Measurements from ENCODE around the gene GRB2. TPM values are rescaled to one million over a fixed set of nuclear protein-coding genes. Genes with fewer than 3 reads are reported as not detected.
"Not testable (repeated sequence)": the region's sequence is repeated elsewhere in the genome, so short reads cannot be mapped to it uniquely, and the experiment has no call there.

GRB2 gene
- total RNA-seq, 2 experiments from 2014 or later, result 244 to 308 TPM

DNA sequence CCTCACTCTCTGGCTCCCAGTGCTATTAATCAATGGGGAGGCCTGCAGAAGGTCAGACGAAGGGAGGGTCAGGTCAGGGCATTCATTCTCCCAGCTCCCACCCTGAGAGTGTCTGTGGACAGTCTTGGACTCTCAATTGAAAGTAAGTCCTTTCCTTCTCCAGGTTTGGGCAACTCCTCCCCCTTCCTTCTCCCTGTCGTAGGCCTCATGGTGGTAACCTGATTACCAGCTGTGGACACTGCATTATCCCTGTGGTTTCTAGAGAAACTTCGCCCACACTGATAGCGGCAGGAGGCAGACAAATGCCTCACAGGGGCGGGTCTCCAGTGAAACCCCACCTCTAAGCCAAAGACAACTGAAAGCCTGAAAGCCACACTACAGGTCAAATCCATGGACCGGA lies 58.6 kb downstream of the GRB2 start:
- BruUV-seq (replicated peaks), result TSS peak; percentile 62
- peak; percentile 56 for DNase-seq (ENCODE audit: low spot score)
- Histone ChIP-seq H3K9me2 (ENCODE audit: insufficient read depth, low read length) (no peaks in the 10 kb centered on the region), H3K36me3 (ENCODE audit: insufficient read depth, low read length) (peaks cover 27% of the 10 kb centered on the region; the same call in 1 of the 2 replicates), H3K4me2 (ENCODE audit: low read length) (peak overlapping the region; percentile 84), H4K20me1 (ENCODE audit: insufficient read depth, low read length) (peaks cover 11% of the 10 kb centered on the region), H2AFZ (ENCODE audit: low read length) (no peak overlapping the region), H3K4me3 (ENCODE audit: low read depth, low read length, poor library complexity, severe bottlenecking) (peak overlapping the region; percentile 75), H3K79me2 (ENCODE audit: insufficient read depth, low read depth, low read length) (peaks cover 94% of the 10 kb centered on the region), H3K9me3 (ENCODE audit: low read length) (no peaks in the 10 kb centered on the region), H3K4me1 (ENCODE audit: insufficient read depth, low read length, poor library complexity, severe bottlenecking) (peaks cover 85% of the 10 kb centered on the region), H3K27ac (ENCODE audit: low read depth, low read length, poor library complexity, severe bottlenecking) (peak overlapping the region; percentile 94)
- ChIA-PET CTCF (ENCODE audit: unreplicated experiment) (interaction anchor here (2.4 kb wide), 1 partner anchor 9 kb away, joined by 10 read pairs; no protein-coding TSS in a partner anchor), POLR2A (interaction anchor here (1.7 to 16.4 kb wide), 8 partner anchors 10 to 50 kb away, joined by 3 to 393 read pairs (median 50); no protein-coding TSS in a partner anchor)
- intact Hi-C loops (cut with micrococcal nuclease; ENCODE audit: unreplicated experiment), result loop anchor here (1.0 to 2.0 kb wide), 2 partner anchors 18 to 58 kb away; partner anchors contain the start of gene SLC25A19
- no peak for TF ChIP-seq EZH2phosphoT487 (IDR thresholded peaks at IDR 0.05; ENCODE audit: borderline replicate concordance, low read depth, low read length)
- TF ChIP-seq, protein P1, sequence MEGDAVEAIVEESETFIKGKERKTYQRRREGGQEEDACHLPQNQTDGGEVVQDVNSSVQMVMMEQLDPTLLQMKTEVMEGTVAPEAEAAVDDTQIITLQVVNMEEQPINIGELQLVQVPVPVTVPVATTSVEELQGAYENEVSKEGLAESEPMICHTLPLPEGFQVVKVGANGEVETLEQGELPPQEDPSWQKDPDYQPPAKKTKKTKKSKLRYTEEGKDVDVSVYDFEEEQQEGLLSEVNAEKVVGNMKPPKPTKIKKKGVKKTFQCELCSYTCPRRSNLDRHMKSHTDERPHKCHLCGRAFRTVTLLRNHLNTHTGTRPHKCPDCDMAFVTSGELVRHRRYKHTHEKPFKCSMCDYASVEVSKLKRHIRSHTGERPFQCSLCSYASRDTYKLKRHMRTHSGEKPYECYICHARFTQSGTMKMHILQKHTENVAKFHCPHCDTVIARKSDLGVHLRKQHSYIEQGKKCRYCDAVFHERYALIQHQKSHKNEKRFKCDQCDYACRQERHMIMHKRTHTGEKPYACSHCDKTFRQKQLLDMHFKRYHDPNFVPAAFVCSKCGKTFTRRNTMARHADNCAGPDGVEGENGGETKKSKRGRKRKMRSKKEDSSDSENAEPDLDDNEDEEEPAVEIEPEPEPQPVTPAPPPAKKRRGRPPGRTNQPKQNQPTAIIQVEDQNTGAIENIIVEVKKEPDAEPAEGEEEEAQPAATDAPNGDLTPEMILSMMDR (conservative IDR thresholded peaks at IDR 0.05; ENCODE audit: low read length), result no peak; the same call in 1 of the 2 replicates

DNA sequence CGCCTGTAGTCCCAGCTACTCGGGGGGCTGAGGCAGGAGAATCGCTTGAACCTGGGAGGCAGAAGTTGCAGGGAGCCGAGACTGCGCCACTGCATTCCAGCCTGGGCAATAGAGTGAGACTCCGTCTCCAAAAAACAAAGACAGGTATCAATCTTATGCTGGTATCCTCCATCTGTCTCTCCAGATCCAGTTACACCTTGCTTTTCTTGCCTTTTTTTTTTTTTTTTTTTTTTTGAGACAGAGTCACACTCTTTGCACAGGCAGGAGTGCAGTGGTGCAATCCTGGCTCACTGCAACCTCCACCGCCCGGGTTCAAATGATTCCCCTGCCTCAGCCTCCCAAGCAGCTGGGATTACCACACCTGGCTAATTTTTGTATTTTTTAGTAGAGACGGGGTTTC lies 59.1 kb downstream of the GRB2 start:
- H3K4me3 ChIP-seq (ENCODE audit: low read depth, low read length, poor library complexity, severe bottlenecking), result peak overlapping the region; percentile 75

DNA sequence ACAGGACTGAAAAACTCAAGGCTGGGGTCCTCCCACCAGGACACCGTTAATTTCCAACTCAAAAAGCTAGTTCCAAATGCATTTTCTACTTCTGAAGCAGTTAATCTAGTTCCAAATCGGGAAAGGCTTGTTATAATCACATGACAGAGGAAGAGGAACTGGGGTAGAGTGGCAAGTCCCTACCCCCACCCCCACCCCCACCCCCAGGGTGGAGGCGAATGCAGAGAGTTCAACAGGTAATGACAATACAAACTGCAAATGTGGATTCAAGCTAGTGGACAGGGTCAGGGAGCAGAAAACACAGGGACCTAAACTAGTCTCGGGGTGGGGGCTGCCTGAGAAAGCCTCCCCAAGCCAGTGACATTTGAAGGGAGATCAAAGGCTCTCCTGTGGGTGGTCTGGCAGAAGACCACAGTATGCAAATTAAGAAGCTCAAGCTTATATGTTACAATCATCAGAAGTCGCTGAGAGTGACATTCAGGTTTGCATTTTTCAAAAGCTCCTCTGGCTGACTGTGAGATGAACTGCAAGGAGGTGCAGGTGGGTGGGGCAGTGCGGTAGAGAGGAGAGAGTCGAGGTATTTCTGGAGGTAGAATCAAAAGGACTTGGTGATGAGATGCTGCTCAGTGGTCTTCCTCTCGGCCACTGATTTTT lies 59.8 kb downstream of the GRB2 start:
- ChIA-PET POLR2A (interaction anchor here (0.6 to 16.4 kb wide), 26 partner anchors 9 to 927 kb away, joined by 3 to 393 read pairs (median 8); partner anchors contain the start of genes GRB2, SLC25A19 and TSEN54), CTCF (ENCODE audit: unreplicated experiment) (interaction anchor here (0.8 to 1.7 kb wide), 10 partner anchors 9 to 60 kb away, joined by 3 to 20 read pairs (median 4); partner anchors contain the start of genes GRB2 and SLC25A19)
- Histone ChIP-seq H4K20me1 (ENCODE audit: insufficient read depth, low read length) (peaks cover 11% of the 10 kb centered on the region), H3K79me2 (ENCODE audit: insufficient read depth, low read depth, low read length) (peaks cover 94% of the 10 kb centered on the region), H3K4me2 (ENCODE audit: low read length) (peak overlapping the region; percentile 84), H3K9me2 (ENCODE audit: insufficient read depth, low read length) (no peaks in the 10 kb centered on the region), H3K9me3 (ENCODE audit: low read length) (no peaks in the 10 kb centered on the region), H3K4me3 (ENCODE audit: low read depth, low read length, poor library complexity, severe bottlenecking) (peak overlapping the region; percentile 75), H2AFZ (ENCODE audit: low read length) (no peak overlapping the region), H3K27ac (ENCODE audit: low read depth, low read length, poor library complexity, severe bottlenecking) (peak overlapping the region; percentile 94), H3K4me1 (ENCODE audit: insufficient read depth, low read length, poor library complexity, severe bottlenecking) (peaks cover 85% of the 10 kb centered on the region), H3K36me3 (ENCODE audit: insufficient read depth, low read length) (peaks cover 24% of the 10 kb centered on the region; the same call in 1 of the 2 replicates)
- peak; percentile 98 for DNase-seq (ENCODE audit: low spot score)
- BruUV-seq (replicated peaks), result no TSS peak
- intact Hi-C loops (cut with micrococcal nuclease; ENCODE audit: unreplicated experiment), result loop anchor here (1.0 to 2.0 kb wide), 4 partner anchors 22 to 59 kb away; partner anchors contain the start of gene SLC25A19
- TF ChIP-seq, protein P1 (conservative IDR thresholded peaks at IDR 0.05; ENCODE audit: low read length), result peak; percentile 27; the same call in 1 of the 2 replicates
- no peak for TF ChIP-seq EZH2phosphoT487 (IDR thresholded peaks at IDR 0.05; ENCODE audit: borderline replicate concordance, low read depth, low read length)

More for the DNA sequence above, 59.1 kb downstream of the GRB2 start:
- intact Hi-C loops (cut with micrococcal nuclease; ENCODE audit: unreplicated experiment), result loop anchor here (2.0 kb wide), 1 partner anchor 58 kb away; the partner anchor contains the start of gene SLC25A19
- peak overlapping the region; percentile 84 for H3K4me2 ChIP-seq (ENCODE audit: low read length)
- H3K79me2 ChIP-seq (ENCODE audit: insufficient read depth, low read depth, low read length), result peaks cover 94% of the 10 kb centered on the region
- BruUV-seq (replicated peaks); H3K9me2 ChIP-seq (ENCODE audit: insufficient read depth, low read length); H2AFZ ChIP-seq (ENCODE audit: low read length); DNase-seq (ENCODE audit: low spot score); H3K9me3 ChIP-seq (ENCODE audit: low read length): not testable (repeated sequence)
- H4K20me1 ChIP-seq (ENCODE audit: insufficient read depth, low read length), result peaks cover 11% of the 10 kb centered on the region
- ChIA-PET CTCF (ENCODE audit: unreplicated experiment) (interaction anchor here (1.0 to 1.7 kb wide), 8 partner anchors 9 to 59 kb away, joined by 3 to 20 read pairs (median 4); partner anchors contain the start of genes GRB2 and SLC25A19), POLR2A (interaction anchor here (0.7 to 16.4 kb wide), 20 partner anchors 9 to 61 kb away, joined by 3 to 393 read pairs (median 14); partner anchors contain the start of genes GRB2 and SLC25A19)
- peaks cover 26% of the 10 kb centered on the region; the same call in 1 of the 2 replicates for H3K36me3 ChIP-seq (ENCODE audit: insufficient read depth, low read length)
- peaks cover 85% of the 10 kb centered on the region for H3K4me1 ChIP-seq (ENCODE audit: insufficient read depth, low read length, poor library complexity, severe bottlenecking)
- H3K27ac ChIP-seq (ENCODE audit: low read depth, low read length, poor library complexity, severe bottlenecking), result peak overlapping the region; percentile 94

Data from OCI-LY7 (cell line).